ENCODE measurements around the gene RMND1. TPM values are rescaled to one million over a fixed set of nuclear protein-coding genes. Genes with fewer than 3 reads are reported as not detected.
A peak's percentile ranks its signal among the peaks of the same experiment; 100 is the strongest.

RMND1 gene
- total RNA-seq, 1 donor from 2014 or later: 28.6 TPM

GRCh38 chr6:151389618-151390275, 62.2 kb downstream of the RMND1 start:
- H3K27ac Mint-ChIP-seq: peak overlapping the region; percentile 96
- no peak for DNase-seq (ENCODE audit: extremely low spot score, unreplicated experiment)
- H3K27me3 Mint-ChIP-seq: no peaks in the 10 kb centered on the region
- TF ChIP-seq, protein P1, sequence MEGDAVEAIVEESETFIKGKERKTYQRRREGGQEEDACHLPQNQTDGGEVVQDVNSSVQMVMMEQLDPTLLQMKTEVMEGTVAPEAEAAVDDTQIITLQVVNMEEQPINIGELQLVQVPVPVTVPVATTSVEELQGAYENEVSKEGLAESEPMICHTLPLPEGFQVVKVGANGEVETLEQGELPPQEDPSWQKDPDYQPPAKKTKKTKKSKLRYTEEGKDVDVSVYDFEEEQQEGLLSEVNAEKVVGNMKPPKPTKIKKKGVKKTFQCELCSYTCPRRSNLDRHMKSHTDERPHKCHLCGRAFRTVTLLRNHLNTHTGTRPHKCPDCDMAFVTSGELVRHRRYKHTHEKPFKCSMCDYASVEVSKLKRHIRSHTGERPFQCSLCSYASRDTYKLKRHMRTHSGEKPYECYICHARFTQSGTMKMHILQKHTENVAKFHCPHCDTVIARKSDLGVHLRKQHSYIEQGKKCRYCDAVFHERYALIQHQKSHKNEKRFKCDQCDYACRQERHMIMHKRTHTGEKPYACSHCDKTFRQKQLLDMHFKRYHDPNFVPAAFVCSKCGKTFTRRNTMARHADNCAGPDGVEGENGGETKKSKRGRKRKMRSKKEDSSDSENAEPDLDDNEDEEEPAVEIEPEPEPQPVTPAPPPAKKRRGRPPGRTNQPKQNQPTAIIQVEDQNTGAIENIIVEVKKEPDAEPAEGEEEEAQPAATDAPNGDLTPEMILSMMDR (conservative IDR thresholded peaks at IDR 0.05): peak; percentile 12
- peak overlapping the region; percentile 93 for H3K4me3 Mint-ChIP-seq
- H3K4me1 Mint-ChIP-seq (ENCODE audit: unreplicated experiment): peaks cover 30% of the 10 kb centered on the region
- H3K36me3 Mint-ChIP-seq: peaks cover 9% of the 10 kb centered on the region
- H3K9me3 Mint-ChIP-seq: no peaks in the 10 kb centered on the region

DNA sequence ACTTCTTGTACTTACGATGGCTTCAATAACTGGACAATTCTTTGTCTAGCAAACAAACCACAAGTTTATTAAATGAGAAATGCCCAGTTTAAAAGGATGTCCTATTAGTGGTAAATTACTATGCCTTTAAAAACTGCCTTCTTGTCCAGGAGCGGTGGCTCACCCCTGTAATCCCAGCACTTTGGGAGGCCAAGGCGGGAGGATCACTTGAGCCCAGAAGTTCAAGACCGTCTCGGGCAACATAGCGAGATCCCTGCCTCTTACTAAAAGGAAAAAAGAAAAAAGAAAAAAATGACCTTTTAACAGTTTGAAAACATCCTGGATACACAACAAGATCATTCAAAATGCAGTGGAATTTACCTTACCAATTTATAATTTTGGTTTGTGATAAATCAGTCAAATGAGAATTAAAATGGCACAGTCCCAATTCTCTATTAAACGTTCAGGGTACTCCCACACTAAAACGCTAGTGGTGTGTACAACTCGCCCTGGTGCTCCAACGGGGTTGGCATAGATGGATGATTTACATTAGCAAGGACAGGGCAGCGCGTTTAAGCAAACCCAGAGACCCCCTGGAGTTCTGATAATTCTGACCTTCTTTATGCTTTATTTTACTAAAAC, 62.8 kb downstream of the RMND1 start:
- Mint-ChIP-seq H3K4me3 (peak overlapping the region; percentile 93), H3K27ac (peak overlapping the region; percentile 96), H3K4me1 (ENCODE audit: unreplicated experiment) (peaks cover 32% of the 10 kb centered on the region), H3K9me3 (no peaks in the 10 kb centered on the region), H3K36me3 (peaks cover 13% of the 10 kb centered on the region), H3K27me3 (no peaks in the 10 kb centered on the region)
- TF ChIP-seq, protein P1 (conservative IDR thresholded peaks at IDR 0.05): peak; percentile 24
- no peak for DNase-seq (ENCODE audit: extremely low spot score, unreplicated experiment)

- no peak for DNase-seq (ENCODE audit: extremely low spot score, unreplicated experiment)
- Mint-ChIP-seq H3K36me3 (peaks cover 10% of the 10 kb centered on the region), H3K27me3 (no peaks in the 10 kb centered on the region), H3K4me1 (ENCODE audit: unreplicated experiment) (peaks cover 24% of the 10 kb centered on the region), H3K27ac (peak overlapping the region; percentile 63), H3K9me3 (no peaks in the 10 kb centered on the region), H3K4me3 (peak overlapping the region; percentile 34)
- TF ChIP-seq, protein P1 (conservative IDR thresholded peaks at IDR 0.05): no peak
Observed at GRCh38 chr6:151388236-151388635, 63.7 kb downstream of the RMND1 start.

DNA sequence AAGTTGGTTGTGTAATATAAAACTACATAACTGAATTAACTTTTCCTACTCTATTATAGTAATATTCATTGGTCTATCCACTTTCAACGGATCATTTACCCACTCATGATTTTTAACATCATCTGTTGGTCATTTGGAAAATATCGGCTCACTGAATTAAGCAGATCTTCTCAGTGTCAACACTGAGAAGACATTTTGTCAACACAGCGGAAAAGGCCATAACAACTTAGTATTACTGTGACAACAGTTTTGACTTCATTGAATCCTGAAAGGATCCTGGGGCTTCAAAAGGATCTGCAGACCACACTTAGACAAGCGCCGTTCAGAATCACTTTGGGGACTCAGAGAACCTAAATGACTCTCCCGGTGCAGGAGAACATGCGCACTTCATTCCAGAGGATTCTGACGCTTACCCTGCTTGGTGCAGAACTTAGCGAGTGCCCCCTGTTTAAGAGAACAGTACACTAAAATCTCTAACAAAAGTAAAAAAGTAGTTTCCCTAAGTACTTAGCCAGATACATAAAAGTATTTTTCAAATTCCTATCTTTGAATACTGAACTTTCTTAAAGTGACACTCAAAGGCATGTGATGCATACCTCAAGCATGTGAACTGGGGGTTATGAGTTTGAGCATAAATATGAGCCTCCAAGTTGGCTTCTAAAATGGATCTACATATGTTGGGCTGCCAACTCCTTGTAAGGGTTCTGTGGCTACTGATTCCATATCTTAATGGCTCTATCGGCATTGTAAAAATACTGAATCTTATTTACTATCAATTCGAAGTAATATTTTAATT, 64.6 kb downstream of the RMND1 start:
- TF ChIP-seq, protein P1 (conservative IDR thresholded peaks at IDR 0.05): no peak
- Mint-ChIP-seq H3K27ac (peak overlapping the region; percentile 56), H3K4me3 (no peak overlapping the region), H3K27me3 (no peaks in the 10 kb centered on the region), H3K36me3 (peaks cover 10% of the 10 kb centered on the region), H3K9me3 (no peaks in the 10 kb centered on the region), H3K4me1 (ENCODE audit: unreplicated experiment) (peaks cover 16% of the 10 kb centered on the region)
- no peak for DNase-seq (ENCODE audit: extremely low spot score, unreplicated experiment)

DNA sequence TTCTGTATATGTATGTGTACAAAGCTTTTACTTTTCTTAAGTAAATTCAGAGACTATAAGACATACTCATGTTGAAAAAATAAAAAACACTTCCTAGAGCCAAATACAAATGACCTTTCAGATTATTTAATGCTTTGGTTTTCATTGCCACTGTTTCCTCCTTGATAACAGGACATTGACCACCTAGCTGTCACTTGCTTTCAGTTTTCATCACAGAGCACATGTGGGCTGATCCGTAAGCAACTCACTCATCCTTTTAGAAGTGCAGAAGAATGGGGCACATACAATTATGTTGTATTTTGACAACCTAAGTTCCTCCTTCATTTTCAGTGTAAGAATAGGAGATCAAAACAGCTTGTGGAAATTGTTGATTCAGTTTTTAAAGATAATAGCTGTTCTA, 66.7 kb downstream of the RMND1 start:
- H3K36me3 Mint-ChIP-seq: peaks cover 10% of the 10 kb centered on the region
- peaks cover 19% of the 10 kb centered on the region for H3K4me1 Mint-ChIP-seq (ENCODE audit: unreplicated experiment)
- DNase-seq (ENCODE audit: extremely low spot score, unreplicated experiment): no peak
- no peaks in the 10 kb centered on the region for H3K9me3 Mint-ChIP-seq
- H3K27ac Mint-ChIP-seq: no peak overlapping the region
- H3K27me3 Mint-ChIP-seq: no peaks in the 10 kb centered on the region
- no peak overlapping the region for H3K4me3 Mint-ChIP-seq
- TF ChIP-seq, protein P1 (conservative IDR thresholded peaks at IDR 0.05): no peak

All from type B pancreatic cell (in vitro differentiated cells).